ENCODE results near the gene HOXA13. TPM values are rescaled to one million over a fixed set of nuclear protein-coding genes. Genes with fewer than 3 reads are reported as not detected.

HOXA13 gene
- total RNA-seq, 3 donors from 2014 or later (not counting 1 experiment from before 2014, with no cell fraction given), result not detected

GRCh38 chr7:27187475-27188385 is 12.2 kb downstream of the HOXA13 start:
- Histone ChIP-seq H3K9me3 (ENCODE audit: control insufficient read depth, insufficient read depth, low read length) (no peaks in the 10 kb centered on the region), H3K27ac (ENCODE audit: low read length) (no peak overlapping the region), H3K4me3 (ENCODE audit: low read length) (no peak overlapping the region), H3K27me3 (ENCODE audit: control insufficient read depth, insufficient read depth, low read length) (peaks cover 92% of the 10 kb centered on the region), H3K4me1 (ENCODE audit: control insufficient read depth, insufficient read depth, low read length) (peaks cover 66% of the 10 kb centered on the region), H3K36me3 (ENCODE audit: control insufficient read depth, insufficient read depth, low read length) (no peaks in the 10 kb centered on the region)
- no peak for TF ChIP-seq CTCF (IDR thresholded peaks at IDR 0.05)
- Mint-ChIP-seq H3K36me3 (no peaks in the 10 kb centered on the region), H3K27ac (no peak overlapping the region), H3K4me1 (peaks cover 53 to 66% of the 10 kb centered on the region in 2 donors), H3K27me3 (ENCODE audit: low read depth in 2 of 2) (peaks cover 84 to 85% of the 10 kb centered on the region in 2 donors), H3K9me3 (no peaks in the 10 kb centered on the region), H3K4me3 (peak overlapping the region; percentile 85)
- ATAC-seq (peak in 1 of 3 donors; percentile 13), DNase-seq (peak; percentile 17 to 29)
- intact Hi-C loops (cut with micrococcal nuclease), result loop anchor here (2.0 to 5.0 kb wide), 2 partner anchors 15 to 35 kb away; partner anchors contain the start of gene HOXA3
- WGBS (ENCODE audit: insufficient coverage), result 7% methylated on average over 45 of the region's 46 CpGs

GRCh38 chr7:27186668-27187474 is 13.0 kb downstream of the HOXA13 start:
- intact Hi-C loops (cut with micrococcal nuclease), result loop anchor here (2.0 to 5.0 kb wide), 2 partner anchors 14 to 35 kb away; partner anchors contain the start of gene HOXA3
- DNase-seq (no peak), ATAC-seq (no peak)
- no peaks in the 10 kb centered on the region for H3K9me3 Mint-ChIP-seq
- no peaks in the 10 kb centered on the region for H3K9me3 ChIP-seq (ENCODE audit: control insufficient read depth, insufficient read depth, low read length)
- TF ChIP-seq CTCF (IDR thresholded peaks at IDR 0.05), result no peak
- no peaks in the 10 kb centered on the region for H3K36me3 ChIP-seq (ENCODE audit: control insufficient read depth, insufficient read depth, low read length)
- peaks cover 96% of the 10 kb centered on the region for H3K27me3 ChIP-seq (ENCODE audit: control insufficient read depth, insufficient read depth, low read length)
- 63% methylated on average over 1 of the region's 4 CpGs for WGBS (ENCODE audit: insufficient coverage)
- H3K27ac Mint-ChIP-seq, result no peak overlapping the region
- no peaks in the 10 kb centered on the region for H3K36me3 Mint-ChIP-seq
- peaks cover 59% of the 10 kb centered on the region for H3K4me1 ChIP-seq (ENCODE audit: control insufficient read depth, insufficient read depth, low read length)
- peak overlapping the region; percentile 81 for H3K4me3 Mint-ChIP-seq
- no peak overlapping the region for H3K4me3 ChIP-seq (ENCODE audit: low read length)
- peaks cover 45 to 58% of the 10 kb centered on the region in 2 donors for H3K4me1 Mint-ChIP-seq
- peaks cover 82 to 85% of the 10 kb centered on the region in 2 donors for H3K27me3 Mint-ChIP-seq (ENCODE audit: low read depth in 2 of 2)
- H3K27ac ChIP-seq (ENCODE audit: low read length), result no peak overlapping the region

DNA sequence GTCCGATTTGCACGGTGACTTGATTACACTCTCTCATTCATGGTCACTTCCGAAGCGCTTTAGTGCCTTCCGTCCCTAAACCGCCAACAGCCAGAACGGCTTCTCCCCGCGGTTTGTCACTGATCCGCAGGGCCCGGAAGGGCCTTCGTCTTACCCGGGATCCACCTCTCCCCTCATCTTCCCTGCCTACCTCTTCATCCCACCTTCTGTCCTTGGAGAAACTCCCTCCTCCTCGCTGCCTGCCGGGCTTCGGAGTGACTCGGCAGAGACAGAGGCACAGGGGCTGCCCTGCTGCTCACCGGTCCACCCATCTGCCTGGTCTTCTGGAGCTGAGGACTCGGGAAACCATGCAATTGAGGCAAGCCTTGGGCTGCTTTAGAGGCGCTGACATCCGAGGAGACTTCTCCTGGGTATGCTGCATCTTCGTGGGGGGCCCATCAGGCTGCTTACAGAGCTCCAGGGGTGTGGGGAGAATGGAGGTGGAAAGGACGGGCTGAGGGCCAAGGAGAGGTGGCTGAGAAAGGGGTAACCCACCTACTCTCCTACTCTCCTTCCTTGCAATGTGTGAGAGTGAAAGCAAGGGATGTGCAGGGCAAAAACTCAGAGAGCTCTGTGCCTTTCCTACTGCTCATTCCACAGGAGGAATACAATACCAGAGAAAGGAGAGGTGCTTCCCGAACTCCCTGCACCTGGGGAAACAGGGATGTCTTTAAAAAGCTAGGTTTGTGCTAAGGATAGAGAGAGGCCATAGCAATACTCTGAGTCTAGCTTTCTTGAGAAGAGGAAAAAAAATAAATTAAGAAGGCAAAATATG is 13.8 kb downstream of the HOXA13 start:
- H3K4me3 Mint-ChIP-seq, result peak overlapping the region; percentile 81
- H3K27ac Mint-ChIP-seq, result peak overlapping the region; percentile 8 to 29
- H3K9me3 ChIP-seq (ENCODE audit: control insufficient read depth, insufficient read depth, low read length), result no peaks in the 10 kb centered on the region
- no peaks in the 10 kb centered on the region for H3K36me3 ChIP-seq (ENCODE audit: control insufficient read depth, insufficient read depth, low read length)
- no peak overlapping the region for H3K4me3 ChIP-seq (ENCODE audit: low read length)
- TF ChIP-seq CTCF (IDR thresholded peaks at IDR 0.05), result no peak
- peaks cover 80 to 85% of the 10 kb centered on the region in 2 donors for H3K27me3 Mint-ChIP-seq (ENCODE audit: low read depth in 2 of 2)
- 9% methylated on average over 23 of the region's 24 CpGs for WGBS (ENCODE audit: insufficient coverage)
- peaks cover 90% of the 10 kb centered on the region for H3K27me3 ChIP-seq (ENCODE audit: control insufficient read depth, insufficient read depth, low read length)
- H3K27ac ChIP-seq (ENCODE audit: low read length), result no peak overlapping the region
- ATAC-seq, result no peak
- intact Hi-C loops (cut with micrococcal nuclease), result loop anchor here (2.0 to 5.0 kb wide), 3 partner anchors 13 to 34 kb away; partner anchors contain the start of genes HOXA3 and HOXA9
- DNase-seq, result peak; percentile 15 to 25
- H3K9me3 Mint-ChIP-seq, result no peaks in the 10 kb centered on the region
- no peaks in the 10 kb centered on the region for H3K36me3 Mint-ChIP-seq
- peaks cover 56% of the 10 kb centered on the region for H3K4me1 ChIP-seq (ENCODE audit: control insufficient read depth, insufficient read depth, low read length)
- peaks cover 44 to 58% of the 10 kb centered on the region in 2 donors for H3K4me1 Mint-ChIP-seq

Data from natural killer cell (primary cell).